ENCODE data around the gene ANXA9.

Gene ANXA9

DNA sequence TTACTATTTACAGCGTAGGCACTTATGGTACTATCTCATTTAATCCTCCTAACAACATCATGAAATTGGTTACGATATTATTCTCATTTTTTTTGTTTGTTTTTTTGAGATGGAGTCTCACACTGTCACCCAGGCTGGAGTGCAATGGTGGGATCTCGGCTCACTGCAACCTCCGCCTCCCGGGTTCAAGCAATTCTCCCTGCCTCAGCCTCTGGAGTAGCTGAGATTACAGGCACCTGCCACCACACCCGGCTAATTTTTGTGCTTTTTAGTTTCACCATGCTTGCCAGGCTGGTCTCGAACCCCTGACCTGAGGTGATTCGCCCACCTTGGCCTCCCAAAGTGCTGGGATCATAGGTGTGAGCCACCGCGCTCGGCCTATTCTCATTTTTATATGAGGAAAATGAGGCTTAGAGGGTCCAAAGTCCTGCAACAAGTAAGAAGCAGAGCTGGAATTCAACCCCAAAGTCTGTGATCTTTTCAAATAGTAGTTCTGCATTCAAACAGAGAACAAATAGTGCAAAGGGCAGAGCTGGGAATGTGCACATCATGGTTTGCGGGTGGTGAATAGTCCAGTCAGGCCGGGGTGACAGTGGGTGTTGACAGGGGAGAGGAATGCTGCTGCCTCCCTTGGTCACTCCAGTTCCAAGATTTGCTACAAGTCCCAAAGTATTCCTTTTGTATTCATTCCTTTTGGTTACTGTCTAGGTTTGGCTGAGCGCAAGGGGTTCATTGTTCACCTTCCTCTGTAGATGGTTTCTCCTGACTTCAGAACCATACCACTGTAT is 30.8 kb downstream of the ANXA9 start:
- TF ChIP-seq, protein P1, sequence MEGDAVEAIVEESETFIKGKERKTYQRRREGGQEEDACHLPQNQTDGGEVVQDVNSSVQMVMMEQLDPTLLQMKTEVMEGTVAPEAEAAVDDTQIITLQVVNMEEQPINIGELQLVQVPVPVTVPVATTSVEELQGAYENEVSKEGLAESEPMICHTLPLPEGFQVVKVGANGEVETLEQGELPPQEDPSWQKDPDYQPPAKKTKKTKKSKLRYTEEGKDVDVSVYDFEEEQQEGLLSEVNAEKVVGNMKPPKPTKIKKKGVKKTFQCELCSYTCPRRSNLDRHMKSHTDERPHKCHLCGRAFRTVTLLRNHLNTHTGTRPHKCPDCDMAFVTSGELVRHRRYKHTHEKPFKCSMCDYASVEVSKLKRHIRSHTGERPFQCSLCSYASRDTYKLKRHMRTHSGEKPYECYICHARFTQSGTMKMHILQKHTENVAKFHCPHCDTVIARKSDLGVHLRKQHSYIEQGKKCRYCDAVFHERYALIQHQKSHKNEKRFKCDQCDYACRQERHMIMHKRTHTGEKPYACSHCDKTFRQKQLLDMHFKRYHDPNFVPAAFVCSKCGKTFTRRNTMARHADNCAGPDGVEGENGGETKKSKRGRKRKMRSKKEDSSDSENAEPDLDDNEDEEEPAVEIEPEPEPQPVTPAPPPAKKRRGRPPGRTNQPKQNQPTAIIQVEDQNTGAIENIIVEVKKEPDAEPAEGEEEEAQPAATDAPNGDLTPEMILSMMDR (IDR thresholded peaks at IDR 0.05; ENCODE audit: control insufficient read depth, insufficient read depth, low read depth, low read length, missing control alignments): no peak
- DNase-seq (ENCODE audit: low read depth): no peak
- H3K4me3 ChIP-seq (ENCODE audit: control insufficient read depth, low read depth, low read length): no peak overlapping the region

GRCh38 chr1:151013518-151013917 is 31.4 kb downstream of the ANXA9 start:
- no peak overlapping the region for H3K4me3 ChIP-seq (ENCODE audit: control insufficient read depth, low read depth, low read length)
- no peak for DNase-seq (ENCODE audit: low read depth)
- TF ChIP-seq, protein P1 (IDR thresholded peaks at IDR 0.05; ENCODE audit: control insufficient read depth, insufficient read depth, low read depth, low read length, missing control alignments): no peak

DNA sequence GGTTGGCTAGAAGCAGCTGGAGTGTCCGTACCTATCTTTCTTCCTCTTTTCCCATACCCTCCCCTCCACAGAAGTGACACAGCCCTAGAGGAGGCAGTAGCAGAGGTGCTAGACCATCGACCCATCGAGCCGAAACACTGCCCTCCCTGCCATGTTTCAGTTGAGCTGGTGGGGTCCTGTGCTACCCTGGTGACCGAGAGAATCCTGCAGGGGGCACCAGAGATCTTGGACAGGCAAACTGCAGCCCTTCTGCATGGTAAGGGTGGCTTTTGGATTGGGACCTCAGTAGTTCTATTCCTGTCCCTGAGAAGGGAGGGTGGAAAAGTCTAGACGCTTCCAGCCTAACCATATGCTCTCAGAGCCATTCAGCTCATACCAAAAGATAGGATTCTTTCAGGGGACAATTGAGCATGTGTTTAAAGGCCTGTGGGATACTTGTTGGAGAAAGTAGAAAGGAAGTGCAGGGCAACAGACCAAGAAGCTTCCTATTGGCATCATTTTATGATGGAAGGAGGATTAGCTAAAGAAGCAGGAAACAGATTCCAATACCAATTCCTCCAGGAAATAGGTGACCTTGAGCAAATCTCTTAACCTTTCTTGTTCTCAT is 42.6 kb downstream of the ANXA9 start:
- TF ChIP-seq, protein P1 (IDR thresholded peaks at IDR 0.05; ENCODE audit: control insufficient read depth, insufficient read depth, low read depth, low read length, missing control alignments): peak; percentile 81
- H3K4me3 ChIP-seq (ENCODE audit: control insufficient read depth, low read depth, low read length): no peak overlapping the region
- DNase-seq (ENCODE audit: low read depth): no peak

DNA sequence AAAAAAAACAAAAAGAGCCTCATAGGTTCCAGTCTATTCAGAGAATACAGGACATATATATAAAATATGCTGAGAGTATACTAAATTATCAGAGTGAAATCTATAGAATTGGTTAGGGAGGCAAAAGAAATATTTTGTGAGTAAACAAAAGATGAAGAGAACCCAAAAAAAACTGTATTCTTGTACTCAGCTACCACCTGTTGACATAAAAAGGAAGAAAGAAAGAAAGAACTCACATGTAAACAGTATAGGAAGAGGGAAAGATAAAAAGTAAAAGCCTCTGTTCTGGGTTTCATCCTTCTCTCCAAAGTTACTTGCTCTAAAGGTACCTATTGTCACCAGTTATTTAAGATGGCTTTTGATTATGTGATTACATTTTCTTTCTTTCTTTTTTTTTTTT is 44.4 kb downstream of the ANXA9 start:
- no peak overlapping the region for H3K4me3 ChIP-seq (ENCODE audit: control insufficient read depth, low read depth, low read length)
- DNase-seq (ENCODE audit: low read depth): no peak
- TF ChIP-seq, protein P1 (IDR thresholded peaks at IDR 0.05; ENCODE audit: control insufficient read depth, insufficient read depth, low read depth, low read length, missing control alignments): no peak

DNA sequence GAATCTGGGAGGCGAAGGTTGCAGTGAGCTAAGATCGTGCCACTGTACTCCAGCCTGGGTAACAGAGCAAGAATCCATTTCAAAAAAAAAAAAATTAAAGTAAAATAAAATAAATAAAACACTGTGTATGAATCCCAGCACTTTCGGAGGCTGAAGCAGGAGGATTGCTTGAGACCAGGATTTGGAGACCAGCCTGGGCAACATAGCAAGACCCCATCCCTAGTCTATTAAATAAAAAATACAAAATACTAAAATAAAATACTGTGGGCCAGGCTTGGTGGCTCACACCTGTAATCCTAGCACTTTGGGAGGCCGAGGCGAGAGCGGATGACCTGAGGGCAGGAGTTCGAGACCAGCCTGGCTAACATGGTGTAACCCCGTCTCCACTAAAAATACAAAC is 50.1 kb downstream of the ANXA9 start:
- no peak overlapping the region for H3K4me3 ChIP-seq (ENCODE audit: control insufficient read depth, low read depth, low read length)
- DNase-seq (ENCODE audit: low read depth): no peak
- TF ChIP-seq, protein P1 (IDR thresholded peaks at IDR 0.05; ENCODE audit: control insufficient read depth, insufficient read depth, low read depth, low read length, missing control alignments): no peak

GRCh38 chr1:151035167-151035566 is 53.1 kb downstream of the ANXA9 start:
- TF ChIP-seq, protein P1 (IDR thresholded peaks at IDR 0.05; ENCODE audit: control insufficient read depth, insufficient read depth, low read depth, low read length, missing control alignments): no peak
- DNase-seq (ENCODE audit: low read depth): no peak
- H3K4me3 ChIP-seq (ENCODE audit: control insufficient read depth, low read depth, low read length): no peak overlapping the region
